CD4-positive, alpha-beta T cell treated with Interleukin-6 for 4 hours (primary cell): ENCODE measurements around the gene JMY.

Experiments
- DNase-seq: peaks from one replicate; pipeline ENCODE4 v3.0.0-alpha.2; 2020; ENCODE audit warnings: mixed read lengths

The JMY gene

DNA sequence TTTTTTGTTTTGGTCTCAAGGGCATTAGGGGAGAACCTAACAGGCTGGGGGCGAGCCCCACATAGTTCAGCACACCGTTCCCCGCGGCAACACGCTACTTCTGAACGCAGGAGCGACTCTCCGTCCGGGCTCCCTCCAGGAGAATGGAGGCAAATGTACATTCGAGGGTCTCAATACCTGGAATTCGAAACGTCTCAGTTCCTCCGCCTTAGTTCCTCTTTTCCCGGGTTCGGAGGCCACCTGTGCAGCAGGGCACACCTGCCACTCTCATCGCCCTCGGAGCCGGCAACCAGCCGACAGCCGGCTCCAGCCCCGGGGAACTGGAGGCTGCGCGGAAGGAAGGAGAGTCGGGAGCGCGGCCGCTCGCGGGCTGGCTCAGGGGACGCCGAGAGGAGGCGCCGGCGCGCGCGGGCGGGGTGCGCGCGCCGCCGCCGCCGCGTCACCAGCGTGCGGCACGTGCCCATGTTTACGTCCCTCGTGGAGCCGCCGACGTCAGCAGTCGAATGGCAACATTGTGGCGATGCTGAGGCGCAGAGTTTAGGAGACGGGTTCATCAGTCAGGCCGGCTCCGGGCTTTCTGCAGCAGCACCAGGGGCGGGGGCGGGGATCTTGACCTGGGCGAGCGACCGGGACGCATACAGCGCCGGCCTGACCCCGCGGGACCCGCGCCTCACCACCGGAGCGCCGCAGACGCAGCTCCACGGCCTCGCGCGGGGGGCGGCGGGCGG, at the start of gene JMY:
Gene JMY, plus strand, starts transcription at position 498 of the 728 bp plus-strand sequence. CDS start 520 bp downstream, outside the sequence.
- DNase-seq, result peak; percentile 87

DNA sequence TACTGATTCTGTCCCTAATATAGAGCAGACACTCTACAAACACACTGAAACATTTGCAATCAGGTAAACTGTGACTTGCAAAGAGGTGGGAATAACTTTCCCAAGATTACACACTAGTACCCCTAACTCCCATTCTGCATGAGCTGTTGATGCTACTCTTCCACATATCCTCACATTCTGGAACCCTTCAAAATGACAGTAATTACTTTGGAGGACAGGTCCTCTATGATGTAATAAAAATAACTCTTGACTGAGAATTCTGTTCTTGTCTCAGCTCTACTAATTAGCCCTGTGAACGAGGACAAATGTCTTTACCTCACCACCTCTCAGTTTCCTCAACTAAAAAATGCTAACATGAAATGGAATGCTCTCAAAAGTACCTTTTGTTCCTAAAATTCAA, 49.5 kb upstream of the JMY start:
- no peak for DNase-seq

DNA sequence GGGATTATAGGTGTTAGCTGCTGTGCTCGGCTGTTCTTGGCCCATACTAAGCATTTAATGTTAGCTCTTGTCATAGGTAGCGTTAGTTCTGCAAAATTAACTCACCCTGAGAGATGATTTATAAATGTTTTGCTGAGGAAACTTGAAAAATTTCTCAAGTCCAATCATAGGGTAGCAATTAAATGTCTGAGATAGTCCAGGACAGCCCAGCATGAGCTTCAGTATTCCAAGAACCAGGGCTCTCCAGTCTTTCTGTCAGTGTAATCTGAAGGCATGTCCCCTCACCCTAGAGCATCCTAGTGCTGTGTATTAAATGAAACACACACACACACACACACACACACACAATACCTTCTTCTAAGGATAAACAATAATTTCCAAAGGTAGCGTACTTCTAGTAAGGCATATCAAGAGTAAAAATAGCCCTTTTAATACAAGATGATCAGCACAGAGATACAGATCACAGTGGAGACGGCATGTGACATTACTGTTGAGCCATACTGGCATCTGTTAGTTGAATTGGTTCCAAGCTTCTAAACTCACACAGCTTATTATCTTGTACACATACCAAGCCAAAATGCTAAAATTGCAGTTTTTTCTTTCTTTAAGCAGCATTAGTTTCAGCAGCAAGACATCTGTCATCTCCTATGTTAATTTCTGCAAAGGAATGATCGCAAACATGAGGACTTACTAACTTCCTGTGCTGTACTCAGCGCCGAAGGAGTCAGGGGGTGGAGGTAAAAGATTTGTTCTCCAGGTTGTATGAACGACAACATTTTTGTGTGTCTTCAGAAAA, 46.3 kb upstream of the JMY start:
- DNase-seq, result no peak

DNA sequence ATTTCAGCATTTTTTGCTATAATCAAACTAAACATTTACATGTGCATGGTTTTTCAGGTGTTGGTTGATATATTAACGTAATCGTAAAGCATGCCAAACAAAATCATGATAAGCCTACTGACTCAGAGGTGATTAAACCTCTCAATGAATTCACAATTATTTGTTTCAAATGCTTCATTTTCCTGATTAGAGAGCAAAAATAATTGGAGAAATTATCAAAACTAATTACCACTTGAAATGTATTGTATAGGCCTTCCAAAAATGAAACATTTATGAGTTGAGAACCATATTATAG, 45.7 kb upstream of the JMY start:
- DNase-seq, result no peak

- no peak for DNase-seq
Observed at GRCh38 chr5:79191457-79191856, 44.5 kb upstream of the JMY start.

DNA sequence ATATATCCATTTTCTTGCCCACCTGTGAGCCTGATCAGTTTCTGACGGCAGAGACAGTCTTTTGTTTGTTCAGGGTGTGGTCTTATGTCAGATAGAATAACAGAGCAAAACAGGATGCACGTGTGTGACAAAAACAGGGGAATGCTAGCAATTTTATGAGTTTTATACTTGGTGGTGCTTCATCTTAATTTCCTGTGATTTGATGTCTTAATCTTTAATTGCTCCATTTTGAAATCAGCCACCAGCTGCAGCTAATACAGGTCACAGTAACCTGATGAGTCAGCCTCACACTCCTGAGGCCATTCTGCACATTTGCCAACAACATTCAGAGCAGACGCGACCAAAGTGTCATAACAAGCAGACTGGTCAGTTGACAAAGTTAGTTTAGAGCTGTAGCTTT, 42.3 kb upstream of the JMY start:
- DNase-seq, result no peak

GRCh38 chr5:79200573-79201183, 35.3 kb upstream of the JMY start:
- peak; percentile 3 for DNase-seq

- DNase-seq, result no peak
Observed at GRCh38 chr5:79201206-79201605, 34.7 kb upstream of the JMY start.

DNA sequence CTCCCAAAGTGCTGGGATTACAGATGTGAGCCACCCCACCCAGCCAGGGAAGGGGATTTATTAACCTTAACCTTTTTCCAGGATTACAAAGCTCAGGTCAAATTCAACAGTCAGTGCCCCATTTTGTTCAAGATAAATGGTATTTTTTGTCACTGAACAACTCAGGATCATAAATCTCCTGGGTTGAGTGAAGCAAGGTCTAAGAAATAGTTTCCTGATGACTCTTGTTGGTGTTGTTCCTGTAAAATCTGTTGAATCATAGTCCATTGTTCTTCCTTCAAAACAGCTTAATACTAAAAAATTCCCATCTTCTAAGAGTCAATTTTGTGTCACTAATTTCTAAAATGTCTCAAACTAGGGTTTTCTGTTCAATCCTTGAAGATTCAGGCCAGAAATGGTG, 33.9 kb upstream of the JMY start:
- no peak for DNase-seq

GRCh38 chr5:79205965-79206364, 30.0 kb upstream of the JMY start:
- DNase-seq, result no peak

DNA sequence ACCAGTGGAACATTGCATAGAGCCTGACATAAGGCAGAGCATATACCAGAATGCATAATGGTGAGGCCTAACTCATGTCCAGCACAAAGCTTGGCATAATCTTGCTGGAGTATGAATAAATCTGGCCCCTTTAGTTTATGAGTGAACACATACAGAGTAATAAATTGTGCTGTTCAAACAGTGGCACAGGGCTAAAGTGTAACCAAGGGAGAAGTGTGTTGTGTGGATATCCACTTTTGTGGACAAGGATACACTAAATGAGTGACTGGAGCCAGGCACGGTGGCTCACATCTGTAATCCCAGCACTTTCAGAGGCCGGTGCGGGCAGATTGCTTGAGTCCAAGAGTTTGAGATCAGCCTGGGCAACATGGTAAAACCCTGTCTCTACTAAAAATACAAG, 29.4 kb upstream of the JMY start:
- DNase-seq, result no peak

- no peak for DNase-seq
Observed at GRCh38 chr5:79209505-79209904, 26.4 kb upstream of the JMY start.

DNA sequence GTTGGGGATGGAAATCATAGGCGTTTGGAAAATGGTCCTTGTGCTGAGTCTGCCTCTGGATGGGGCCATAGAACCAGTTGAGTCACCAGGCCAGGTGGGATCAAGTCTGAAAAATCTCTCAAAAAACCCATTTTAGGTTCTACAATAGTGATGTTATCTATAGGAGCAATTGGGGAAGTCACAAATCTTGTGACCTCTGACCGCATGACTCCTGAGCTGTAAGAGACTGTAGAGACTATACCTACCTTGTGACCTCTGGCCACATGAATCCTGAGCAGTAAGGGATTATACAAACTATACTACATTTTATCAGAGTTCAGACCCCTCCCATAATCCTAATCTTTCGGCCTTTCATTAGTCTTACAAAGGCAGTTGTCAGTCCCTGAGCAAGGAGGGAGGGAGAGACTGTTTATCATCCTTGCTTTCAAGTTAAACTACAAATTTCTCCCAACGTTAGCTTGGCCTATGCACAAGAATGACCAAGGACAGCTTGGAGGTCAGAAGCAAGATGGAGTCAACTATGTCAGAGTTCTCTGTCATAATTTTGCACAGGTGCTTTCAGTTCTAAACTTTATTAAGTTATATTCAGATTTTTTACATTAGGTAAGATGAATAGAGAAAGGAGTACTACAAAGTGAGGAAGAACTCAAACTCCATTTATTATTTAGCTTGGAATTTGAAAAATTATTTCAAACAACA, 11.5 kb upstream of the JMY start:
- DNase-seq, result no peak

DNA sequence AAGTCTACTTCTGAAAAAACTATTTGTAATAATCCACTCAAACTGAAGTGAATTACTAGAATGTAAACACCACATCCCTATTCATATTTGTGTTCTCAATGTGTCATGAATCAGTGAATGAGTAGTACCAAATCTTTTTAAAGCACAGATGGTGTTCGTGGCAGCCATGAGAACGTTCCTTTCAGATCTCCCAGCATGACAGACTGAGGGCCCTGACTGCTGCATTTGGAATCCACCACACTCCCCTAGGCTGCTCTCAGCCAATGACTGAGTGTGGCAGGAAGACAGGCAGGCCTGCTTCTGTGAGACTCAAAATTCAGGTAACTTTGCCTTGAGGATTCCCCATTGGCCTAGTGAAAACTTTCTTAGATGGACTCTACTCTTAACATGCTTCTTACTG, 10.9 kb upstream of the JMY start:
- no peak for DNase-seq

- no peak for DNase-seq
Observed at GRCh38 chr5:79225441-79225840, 10.5 kb upstream of the JMY start.

DNA sequence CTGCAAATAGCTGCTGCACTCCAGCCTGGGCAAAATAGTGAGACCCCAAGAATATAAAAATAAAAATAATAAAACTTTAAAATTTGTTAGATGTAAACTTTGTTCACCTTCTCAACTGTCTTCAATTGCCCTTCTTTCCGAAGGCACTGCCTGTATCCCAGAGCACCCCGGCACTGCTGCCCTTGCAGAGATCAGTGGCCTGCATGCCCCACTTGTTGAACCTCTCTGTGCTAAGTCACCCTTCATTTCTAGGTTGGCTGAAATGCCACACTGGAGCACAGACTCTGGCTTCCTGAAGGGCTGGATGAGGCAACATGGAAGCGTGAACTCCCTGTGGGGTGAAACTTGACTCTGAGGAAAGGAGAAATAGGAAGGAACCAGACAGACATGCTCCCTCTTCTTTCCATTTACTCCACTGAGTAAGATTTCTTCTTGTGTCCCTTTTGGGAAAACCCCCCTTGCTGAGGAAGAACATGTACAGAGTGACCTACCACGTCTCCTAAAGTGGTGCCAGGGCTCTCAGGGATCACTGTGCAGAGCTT, 8.4 kb upstream of the JMY start:
- DNase-seq, result no peak

- DNase-seq, result no peak
Observed at GRCh38 chr5:79229357-79230174, 6.4 kb upstream of the JMY start.

GRCh38 chr5:79235261-79235633, 684 bp upstream of the JMY start:
- DNase-seq, result no peak

DNA sequence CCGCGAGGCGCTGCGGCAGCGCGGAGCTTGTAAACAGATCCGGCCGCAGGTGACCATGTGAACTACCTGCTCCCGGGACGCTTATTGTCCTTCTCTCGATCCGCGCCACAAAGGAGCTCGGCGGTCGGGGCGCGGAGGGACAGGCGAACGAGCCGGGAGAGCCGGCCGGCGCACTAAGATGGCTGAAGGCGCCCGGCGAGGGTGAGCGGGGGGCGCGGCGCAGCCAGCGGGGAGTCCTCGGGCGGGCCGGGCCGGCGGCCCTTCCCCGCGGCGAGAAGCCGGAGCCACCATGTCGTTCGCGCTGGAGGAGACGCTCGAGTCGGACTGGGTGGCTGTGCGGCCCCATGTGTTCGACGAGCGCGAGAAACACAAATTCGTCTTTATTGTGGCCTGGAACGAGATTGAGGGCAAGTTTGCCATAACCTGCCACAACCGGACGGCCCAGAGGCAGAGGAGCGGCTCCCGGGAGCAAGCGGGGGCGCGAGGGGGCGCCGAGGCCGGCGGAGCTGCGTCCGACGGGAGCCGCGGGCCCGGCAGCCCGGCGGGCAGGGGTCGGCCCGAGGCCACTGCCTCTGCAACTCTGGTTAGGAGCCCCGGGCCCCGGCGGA, 535 bp downstream of the JMY start:
- peak; percentile 38 for DNase-seq

- peak; percentile 36 for DNase-seq
Observed at GRCh38 chr5:79236970-79237739, 1.2 kb downstream of the JMY start.
